KMS-11 (cell line): ENCODE measurements around the gene CAPG.
"Not testable (repeated sequence)": the region's sequence is repeated elsewhere in the genome, so short reads cannot be mapped to it uniquely, and the experiment has no call there.

Experiments
- H2AFZ ChIP-seq: fragments of 200-600 bp; sonication (generic); 2 replicates; pipeline ENCODE4 v1.6.1; 2016; ENCODE audit warnings: antibody characterized with exemption, mixed run types, low read depth
- H3K27ac ChIP-seq: fragments of 200-600 bp; sonication (generic); 2 replicates; pipeline ENCODE4 v1.6.1; 2016; ENCODE audit warnings: mild to moderate bottlenecking, mixed run types
- H3K27me3 ChIP-seq: fragments of 200-600 bp; sonication (generic); 2 replicates; pipeline ENCODE4 v1.6.1; 2017; ENCODE audit warnings: mild to moderate bottlenecking, low read depth, mixed run types, moderate library complexity; ENCODE audit not compliant: insufficient read depth
- H3K36me3 ChIP-seq: fragments of 200-600 bp; sonication (generic); 2 replicates; pipeline ENCODE4 v1.6.1; 2017; ENCODE audit warnings: mild to moderate bottlenecking, mixed run types; ENCODE audit not compliant: insufficient read depth
- H3K4me1 ChIP-seq: fragments of 200-600 bp; sonication (generic); 2 replicates; pipeline ENCODE4 v1.6.1; 2016; ENCODE audit warnings: mild to moderate bottlenecking, low read depth, mixed run types; ENCODE audit not compliant: poor library complexity, severe bottlenecking
- H3K4me2 ChIP-seq: fragments of 200-600 bp; sonication (generic); 2 replicates; pipeline ENCODE4 v1.7.0; 2016; ENCODE audit warnings: mild to moderate bottlenecking, mixed run types
- H3K4me3 ChIP-seq: fragments of 200-600 bp; sonication (generic); IDR thresholded peaks from 2 replicates; pipeline ENCODE4 v1.6.1; 2017; ENCODE audit warnings: low read depth, low read length, mixed read lengths; ENCODE audit not compliant: insufficient read depth
- H3K79me2 ChIP-seq: fragments of 200-600 bp; sonication (generic); 2 replicates; pipeline ENCODE4 v1.6.1; 2016; ENCODE audit warnings: low read depth, mixed run types; ENCODE audit not compliant: insufficient read depth
- H3K9ac ChIP-seq: fragments of 200-600 bp; sonication (generic); 2 replicates; pipeline ENCODE4 v1.6.1; 2016; ENCODE audit warnings: mild to moderate bottlenecking, mixed run types
- H4K20me1 ChIP-seq: fragments of 200-600 bp; sonication (generic); 2 replicates; pipeline ENCODE4 v1.6.1; 2016; ENCODE audit warnings: mild to moderate bottlenecking, mixed run types; ENCODE audit not compliant: insufficient read depth
- CTCF ChIP-seq: fragments of 200-600 bp; sonication (generic); conservative IDR thresholded peaks from 2 replicates; pipeline ENCODE4 v1.6.1; 2017; ENCODE audit warnings: low read depth, mild to moderate bottlenecking, antibody characterized with exemption, low read length, moderate library complexity, mixed read lengths

CAPG gene

GRCh38 chr2:85367180-85367579, 43.0 kb downstream of the CAPG start:
- no peaks in the 10 kb centered on the region for H3K27me3 ChIP-seq
- TF ChIP-seq CTCF, result no peak
- H4K20me1 ChIP-seq, result no peaks in the 10 kb centered on the region
- H2AFZ ChIP-seq, result no peak overlapping the region
- H3K4me3 ChIP-seq, result no peak overlapping the region
- no peak overlapping the region for H3K9ac ChIP-seq
- H3K4me2 ChIP-seq, result no peak overlapping the region
- no peaks in the 10 kb centered on the region for H3K79me2 ChIP-seq
- H3K27ac ChIP-seq, result no peak overlapping the region
- no peaks in the 10 kb centered on the region for H3K36me3 ChIP-seq
- H3K4me1 ChIP-seq, result no peaks in the 10 kb centered on the region

DNA sequence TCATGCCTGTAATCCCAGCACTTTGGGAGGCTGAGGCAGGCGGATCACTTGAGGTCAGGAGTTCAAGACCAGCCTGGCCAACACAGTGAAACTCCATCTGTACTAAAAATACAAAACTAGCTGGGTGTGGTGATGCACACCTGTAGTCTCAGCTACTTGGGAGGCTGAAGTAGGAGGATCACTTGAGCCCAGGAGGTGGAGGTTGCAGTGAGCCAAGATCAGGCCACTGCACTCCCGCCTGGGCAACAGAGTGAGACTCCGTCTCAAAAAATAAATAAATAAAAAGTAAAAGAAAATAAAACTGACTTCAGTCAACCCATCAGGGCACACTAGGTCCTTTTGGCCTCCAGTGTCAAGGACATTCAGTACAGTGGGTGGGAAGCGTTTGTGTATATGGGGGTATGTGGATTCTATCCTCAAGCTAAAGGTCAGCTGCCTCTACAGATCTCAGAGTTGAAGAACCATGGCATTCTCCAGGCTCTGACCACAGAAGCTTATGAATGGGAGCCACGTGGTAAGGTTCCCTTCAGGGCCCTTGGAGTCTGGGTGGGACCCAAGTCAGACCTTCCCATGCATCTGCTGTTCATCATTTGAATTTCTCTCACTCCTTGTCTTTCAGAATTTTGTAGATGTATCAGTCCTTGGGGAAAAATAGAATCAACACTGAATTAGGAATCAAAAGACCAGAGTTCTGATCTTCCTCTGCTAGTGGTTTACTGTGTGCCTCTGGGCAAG, 47.3 kb downstream of the CAPG start:
- not testable (repeated sequence) for H2AFZ ChIP-seq, H3K27ac ChIP-seq, H3K79me2 ChIP-seq, H4K20me1 ChIP-seq, H3K4me2 ChIP-seq, H3K9ac ChIP-seq, H3K36me3 ChIP-seq, H3K4me3 ChIP-seq, H3K4me1 ChIP-seq, H3K27me3 ChIP-seq

GRCh38 chr2:85357736-85358135, 52.4 kb downstream of the CAPG start:
- H2AFZ ChIP-seq, result no peak overlapping the region
- no peaks in the 10 kb centered on the region for H3K27me3 ChIP-seq
- no peak overlapping the region for H3K4me2 ChIP-seq

GRCh38 chr2:85356186-85356585, 54.0 kb downstream of the CAPG start:
- Histone ChIP-seq H4K20me1 (no peaks in the 10 kb centered on the region), H3K79me2 (peaks cover 26% of the 10 kb centered on the region), H3K27me3 (no peaks in the 10 kb centered on the region), H3K4me2 (no peak overlapping the region), H3K36me3 (no peaks in the 10 kb centered on the region), H3K4me3 (no peak overlapping the region), H3K4me1 (peaks cover 18% of the 10 kb centered on the region), H2AFZ (no peak overlapping the region), H3K27ac (no peak overlapping the region), H3K9ac (no peak overlapping the region)
- TF ChIP-seq CTCF, result no peak

More at GRCh38 chr2:85357736-85358135, 52.4 kb downstream of the CAPG start:
- Histone ChIP-seq H3K4me3 (no peak overlapping the region), H3K4me1 (peaks cover 15% of the 10 kb centered on the region), H4K20me1 (no peaks in the 10 kb centered on the region), H3K79me2 (peaks cover 22% of the 10 kb centered on the region), H3K36me3 (no peaks in the 10 kb centered on the region), H3K9ac (no peak overlapping the region), H3K27ac (no peak overlapping the region)
- no peak for TF ChIP-seq CTCF

DNA sequence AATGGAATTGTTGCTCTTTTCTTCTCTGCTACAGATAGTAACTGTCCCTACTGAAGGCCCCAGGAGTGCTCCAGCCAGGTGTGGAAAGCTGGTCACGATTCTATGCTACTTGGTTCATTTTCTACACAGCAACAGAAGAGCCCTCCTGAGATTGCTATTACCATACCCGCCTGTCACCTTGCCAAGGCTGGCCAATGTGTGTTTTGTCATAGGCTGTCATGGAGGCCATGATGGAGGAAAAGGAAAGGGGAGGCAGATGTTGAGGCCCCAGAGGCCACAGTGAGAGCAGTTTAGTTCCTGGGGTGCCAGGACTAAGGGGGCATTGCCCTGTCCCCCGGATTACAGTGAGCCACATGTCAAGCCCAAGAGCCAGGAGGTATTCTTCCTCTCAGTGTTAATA, 54.6 kb downstream of the CAPG start:
- no peaks in the 10 kb centered on the region for H4K20me1 ChIP-seq
- no peaks in the 10 kb centered on the region for H3K36me3 ChIP-seq
- no peaks in the 10 kb centered on the region for H3K27me3 ChIP-seq
- H2AFZ ChIP-seq, result no peak overlapping the region; the same call in 1 of the 2 replicates
- peak overlapping the region; percentile 93 for H3K4me3 ChIP-seq
- H3K4me2 ChIP-seq, result peak overlapping the region; percentile 89
- no peak for TF ChIP-seq CTCF
- H3K27ac ChIP-seq, result no peak overlapping the region
- H3K79me2 ChIP-seq, result peaks cover 26% of the 10 kb centered on the region
- peak overlapping the region; percentile 75; the same call in 1 of the 2 replicates for H3K9ac ChIP-seq
- H3K4me1 ChIP-seq, result peaks cover 18% of the 10 kb centered on the region
